T-helper 9 cell (primary cell): Measurements from ENCODE around the gene TMEM271.

Experiments
- DNase-seq: peaks from one replicate; pipeline ENCODE4 v3.0.0-alpha.2; 2020

The TMEM271 gene

GRCh38 chr4:531721-532565 lies 44.2 kb downstream of the TMEM271 start:
- DNase-seq, result no peak

GRCh38 chr4:531076-531475 lies 45.0 kb downstream of the TMEM271 start:
- DNase-seq, result no peak

GRCh38 chr4:530017-530781 lies 45.9 kb downstream of the TMEM271 start:
- DNase-seq, result no peak

GRCh38 chr4:529563-529962 lies 46.5 kb downstream of the TMEM271 start:
- no peak for DNase-seq

- no peak for DNase-seq
Measured at GRCh38 chr4:528835-529234, 47.3 kb downstream of the TMEM271 start.

- DNase-seq, result no peak
Measured at GRCh38 chr4:528296-528695, 47.8 kb downstream of the TMEM271 start.

- no peak for DNase-seq
Measured at GRCh38 chr4:526971-527460, 49.1 kb downstream of the TMEM271 start.

GRCh38 chr4:526189-526909 lies 49.7 kb downstream of the TMEM271 start:
- DNase-seq, result no peak

- DNase-seq, result no peak
Measured at GRCh38 chr4:525660-526059, 50.4 kb downstream of the TMEM271 start.

- no peak for DNase-seq
Measured at GRCh38 chr4:524196-524595, 51.9 kb downstream of the TMEM271 start.
